ENCODE measurements around the gene MMP24. TPM values are rescaled to one million over a fixed set of nuclear protein-coding genes. Genes with fewer than 3 reads are reported as not detected.

Gene MMP24
- total RNA-seq, 1 donor from 2014 or later = 1.1 TPM

DNA sequence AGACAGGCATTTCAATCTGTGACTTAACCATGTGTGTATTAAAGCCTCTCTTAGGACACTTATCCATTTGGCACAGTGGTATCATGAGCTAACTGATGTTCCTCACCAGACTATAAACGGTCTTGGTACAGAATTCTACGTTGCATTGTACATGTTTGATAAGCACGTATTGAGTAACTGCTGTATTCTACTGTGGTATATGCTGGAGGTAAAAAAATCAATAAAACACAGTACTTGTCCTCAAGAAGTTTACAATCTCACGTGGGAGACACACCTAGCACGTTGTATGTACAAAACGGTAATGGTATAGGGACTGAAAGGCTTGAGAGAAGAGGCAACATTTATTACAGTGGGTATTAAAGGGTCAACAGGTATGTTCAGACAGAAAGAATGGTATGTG is 98.9 kb downstream of the MMP24 start:
- Mint-ChIP-seq H3K27ac (no peak overlapping the region), H3K4me1 (peaks cover 14% of the 10 kb centered on the region), H3K27me3 (ENCODE audit: low read depth) (no peaks in the 10 kb centered on the region)

DNA sequence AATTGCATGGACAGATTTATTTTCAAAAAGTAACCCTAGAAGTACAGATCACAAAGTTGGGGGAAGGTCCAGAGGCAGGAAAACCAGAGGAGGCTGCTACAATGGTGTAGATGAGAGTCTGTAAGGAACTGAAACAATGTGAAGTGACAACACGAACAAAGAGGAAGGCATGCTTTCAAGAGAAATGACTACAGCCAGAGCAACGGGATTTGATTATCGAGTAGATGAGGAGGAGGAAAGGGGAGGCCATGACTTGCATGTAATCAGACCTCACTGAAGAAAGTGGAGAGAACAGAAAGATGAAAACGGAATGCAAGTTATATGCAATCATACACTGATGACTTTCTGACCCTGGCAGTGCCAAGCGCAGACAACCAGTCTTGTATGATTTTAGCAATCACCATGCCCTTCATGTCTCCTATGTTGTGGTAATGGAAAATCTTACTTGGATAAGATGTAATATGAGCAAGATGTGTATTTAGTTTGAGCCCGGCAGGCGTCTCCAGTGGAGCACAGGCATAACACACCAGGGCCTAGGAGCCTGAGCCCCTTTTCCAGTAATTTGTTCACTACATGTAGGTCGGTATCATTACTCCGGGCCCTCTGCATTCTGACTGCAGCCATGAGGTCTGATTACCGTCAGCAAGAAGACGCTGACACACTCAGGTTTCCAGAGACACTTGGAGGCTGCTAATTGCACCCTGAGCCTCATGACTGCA is 99.7 kb downstream of the MMP24 start:
- H3K27me3 Mint-ChIP-seq (ENCODE audit: low read depth) = no peaks in the 10 kb centered on the region
- no peaks in the 10 kb centered on the region for H3K9me3 Mint-ChIP-seq
- H3K4me3 Mint-ChIP-seq = no peak overlapping the region
- DNase-seq (ENCODE audit: low spot score in 2 of 2, unreplicated experiment in 2 of 2) = no peak
- peaks cover 7% of the 10 kb centered on the region for H3K4me1 Mint-ChIP-seq
- TF ChIP-seq, protein P1, sequence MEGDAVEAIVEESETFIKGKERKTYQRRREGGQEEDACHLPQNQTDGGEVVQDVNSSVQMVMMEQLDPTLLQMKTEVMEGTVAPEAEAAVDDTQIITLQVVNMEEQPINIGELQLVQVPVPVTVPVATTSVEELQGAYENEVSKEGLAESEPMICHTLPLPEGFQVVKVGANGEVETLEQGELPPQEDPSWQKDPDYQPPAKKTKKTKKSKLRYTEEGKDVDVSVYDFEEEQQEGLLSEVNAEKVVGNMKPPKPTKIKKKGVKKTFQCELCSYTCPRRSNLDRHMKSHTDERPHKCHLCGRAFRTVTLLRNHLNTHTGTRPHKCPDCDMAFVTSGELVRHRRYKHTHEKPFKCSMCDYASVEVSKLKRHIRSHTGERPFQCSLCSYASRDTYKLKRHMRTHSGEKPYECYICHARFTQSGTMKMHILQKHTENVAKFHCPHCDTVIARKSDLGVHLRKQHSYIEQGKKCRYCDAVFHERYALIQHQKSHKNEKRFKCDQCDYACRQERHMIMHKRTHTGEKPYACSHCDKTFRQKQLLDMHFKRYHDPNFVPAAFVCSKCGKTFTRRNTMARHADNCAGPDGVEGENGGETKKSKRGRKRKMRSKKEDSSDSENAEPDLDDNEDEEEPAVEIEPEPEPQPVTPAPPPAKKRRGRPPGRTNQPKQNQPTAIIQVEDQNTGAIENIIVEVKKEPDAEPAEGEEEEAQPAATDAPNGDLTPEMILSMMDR (IDR thresholded peaks at IDR 0.05; ENCODE audit: unreplicated experiment) = no peak
- peak overlapping the region; percentile 63 for H3K27ac Mint-ChIP-seq
- H3K36me3 Mint-ChIP-seq = no peaks in the 10 kb centered on the region

More for the DNA sequence above, 98.9 kb downstream of the MMP24 start:
- H3K9me3 Mint-ChIP-seq = no peaks in the 10 kb centered on the region
- TF ChIP-seq, protein P1 (IDR thresholded peaks at IDR 0.05; ENCODE audit: unreplicated experiment) = no peak
- H3K36me3 Mint-ChIP-seq = peaks cover 2% of the 10 kb centered on the region
- H3K4me3 Mint-ChIP-seq = no peak overlapping the region
- no peak for DNase-seq (ENCODE audit: low spot score in 2 of 2, unreplicated experiment in 2 of 2)

Other genes with a start within 250 kb of the MMP24 start
- gene TRPC4AP, start 133.9 kb upstream of the MMP24 start, total RNA-seq = 93.8 to 96.2 TPM (median 95.6 TPM) in 3 replicates
- gene EDEM2, start 79.4 kb upstream of the MMP24 start, total RNA-seq = 15.1 to 17.3 TPM (median 16.5 TPM) in 3 replicates
- gene PROCR, start 54.6 kb upstream of the MMP24 start, total RNA-seq = 4.0 to 4.7 TPM (median 4.4 TPM) in 3 replicates
- 61.4 to 71.9 TPM (median 66.1 TPM) in 3 replicates for gene MMP24OS, start 51.4 kb downstream of the MMP24 start, total RNA-seq
- 104 to 107 TPM (median 106 TPM) in 3 replicates for gene EIF6, start 58.1 kb downstream of the MMP24 start, total RNA-seq
- 0.07 TPM in 1 of 3 replicates, not detected in the others for gene FAM83C, start 65.7 kb downstream of the MMP24 start, total RNA-seq
- 51.5 to 65.3 TPM (median 65.0 TPM) in 3 replicates for gene UQCC1, start 185.3 kb downstream of the MMP24 start, total RNA-seq
- 1.1 to 1.4 TPM (median 1.1 TPM) in 3 replicates for gene GDF5, start 211.5 kb downstream of the MMP24 start, total RNA-seq
- 65.5 to 69.6 TPM (median 68.4 TPM) in 3 replicates for gene CEP250, start 228.9 kb downstream of the MMP24 start, total RNA-seq